ENCODE results near the gene HMGN3. TPM values are rescaled to one million over a fixed set of nuclear protein-coding genes. Genes with fewer than 3 reads are reported as not detected.

HMGN3 gene
- 10 to 100 TPM; 38.3 to 71.3 (median 51.4) TPM for total RNA-seq
- 100 to 1,000 TPM; 110 to 115 (median 115) TPM for polyA plus RNA-seq
- long read RNA-seq, donor 1, transcript HMGN3-201 (6 exons, 831 nt): major isoform, 45 of 86 reads
- long read RNA-seq, donor 1, transcript HMGN3-202 (6 exons, 872 nt): minor isoform, 25 of 86 reads
- long read RNA-seq, donor 1, partial matches to known transcripts: 16 of 86 reads
- long read RNA-seq, donor 1, other reads (novel, unspliced or antisense): 0 of 86 reads
- long read RNA-seq, donor 2, transcript HMGN3-201 (6 exons, 831 nt): minor isoform, 20 of 54 reads
- long read RNA-seq, donor 2, transcript HMGN3-202 (6 exons, 872 nt): major isoform, 27 of 54 reads
- long read RNA-seq, donor 2, partial matches to known transcripts: 7 of 54 reads
- long read RNA-seq, donor 2, other reads (novel, unspliced or antisense): 0 of 54 reads

DNA sequence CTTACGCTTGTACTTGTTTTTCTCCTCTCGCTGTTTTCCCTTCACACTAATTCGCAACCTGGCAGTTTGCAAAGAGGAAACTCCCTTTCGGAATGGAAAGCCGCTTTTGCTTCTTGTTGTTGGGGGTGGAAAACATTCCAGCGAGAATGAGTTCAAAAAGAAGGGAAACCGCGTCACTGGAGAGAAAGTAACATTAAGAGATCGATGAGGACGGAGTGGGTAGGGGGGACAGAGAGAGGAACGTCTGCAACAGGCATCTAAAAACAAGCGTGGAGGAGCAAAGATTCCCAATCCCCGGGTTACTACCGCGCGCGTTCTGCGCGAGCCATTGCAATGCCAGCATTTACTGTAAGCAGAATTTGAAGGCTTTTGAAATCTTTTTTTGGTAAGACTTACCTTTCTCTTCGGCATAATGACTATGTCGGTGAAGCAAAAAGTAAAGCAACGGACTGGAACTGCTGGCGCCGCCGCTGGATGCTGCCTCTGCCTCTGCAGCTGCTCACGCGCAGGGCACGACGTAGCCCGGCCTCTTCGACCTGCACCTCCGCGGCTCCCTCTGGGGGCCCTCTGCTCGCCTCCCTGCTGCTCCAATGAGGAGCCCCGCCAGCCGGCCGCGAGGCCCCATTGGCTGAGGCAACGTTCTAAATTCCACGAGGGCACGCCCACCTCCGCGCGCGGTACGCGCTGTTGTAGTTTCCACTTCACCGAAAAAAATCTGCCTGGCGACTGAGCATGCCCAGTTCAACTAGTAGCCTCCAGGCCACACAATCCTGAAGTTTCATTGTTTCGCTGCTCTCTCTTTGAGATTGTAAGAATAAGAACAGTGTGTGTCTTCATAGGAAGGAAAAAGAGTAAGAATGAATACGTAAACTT, at the start of gene HMGN3:
HMGN3 (minus strand) TSS at position 533 of the 873 bp plus-strand sequence.
- 2 to 4% (median 3%) methylated on average over 44 to 51 of the region's 51 CpGs for WGBS, 5 donors
- Histone ChIP-seq H3K4me1 (peaks cover 4 to 31% (median 15%) of the 10 kb centered on the region in 6 donors), H3K27ac (peak within 1 kb of the TSS; percentile 82 to 93 (median 89)), H3K9me3 (no peaks in the 10 kb centered on the region), H3K36me3 (no peaks in the 10 kb centered on the region), H3K27me3 (replicated peaks in 1 of 7) (no peaks in the 10 kb centered on the region), H3K4me3 (peak within 1 kb of the TSS; percentile 67 to 88 (median 72))
- TF ChIP-seq CTCF (IDR thresholded peaks at IDR 0.05 in 8 of 11, conservative IDR thresholded peaks at IDR 0.05 in 3 of 11) (peak in 9 of 11 experiments; percentile 10 to 60 (median 35)), POLR2AphosphoS5 (IDR thresholded peaks at IDR 0.05) (peak; percentile 88 to 99 (median 96)), POLR2A (IDR thresholded peaks at IDR 0.05) (peak in 1 of 3 donors; percentile 90)
- intact Hi-C loops (cut with DNase I; ENCODE audit: low total_unique reads): loop anchor here (5.0 kb wide), 1 partner anchor 157 kb away; the partner anchor contains the start of gene PHIP
- peak; percentile 97 for DNase-seq

- Histone ChIP-seq H3K4me1 (no peaks in the 10 kb centered on the region), H3K9me3 (peaks cover 0 to 32% (median 12%) of the 10 kb centered on the region in 8 donors), H3K27ac (no peak overlapping the region), H3K36me3 (no peaks in the 10 kb centered on the region), H3K27me3 (replicated peaks in 1 of 7) (no peaks in the 10 kb centered on the region), H3K4me3 (no peak overlapping the region)
- WGBS, 5 donors: 87 to 100% (median 95%) methylated on average over 1 of the region's 1 CpG
- intact Hi-C loops (cut with DNase I; ENCODE audit: low total_unique reads): no loop called here
- TF ChIP-seq POLR2AphosphoS5 (IDR thresholded peaks at IDR 0.05) (no peak), POLR2A (IDR thresholded peaks at IDR 0.05) (no peak), CTCF (IDR thresholded peaks at IDR 0.05 in 8 of 11, conservative IDR thresholded peaks at IDR 0.05 in 3 of 11) (no peak)
- DNase-seq: no peak
Measured at GRCh38 chr6:79280756-79281155, 46.3 kb upstream of the HMGN3 start.

DNA sequence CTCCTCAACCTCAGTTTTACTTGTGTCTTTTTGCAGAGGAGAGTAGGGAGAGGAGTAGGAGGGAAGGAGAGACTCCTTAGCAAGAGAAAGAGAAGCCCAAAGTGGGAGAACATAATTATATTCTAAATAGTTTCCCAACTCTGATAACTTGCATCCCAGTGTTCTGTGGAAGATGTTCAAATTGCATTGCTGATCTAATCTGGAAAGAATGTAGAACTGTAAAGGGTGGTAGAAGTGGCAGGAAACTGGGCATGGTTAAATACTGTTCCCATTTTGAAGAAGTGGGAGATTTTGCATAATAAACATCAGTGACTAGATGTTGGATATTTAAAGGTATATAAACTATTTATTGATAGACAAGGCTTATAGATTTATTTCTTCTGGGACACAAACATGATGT, 42.6 kb upstream of the HMGN3 start:
- intact Hi-C loops (cut with DNase I; ENCODE audit: low total_unique reads): no loop called here
- Histone ChIP-seq H3K27ac (no peak overlapping the region), H3K36me3 (no peaks in the 10 kb centered on the region), H3K4me3 (no peak overlapping the region), H3K9me3 (peaks cover 0 to 18% (median 10%) of the 10 kb centered on the region in 8 donors), H3K4me1 (no peaks in the 10 kb centered on the region), H3K27me3 (replicated peaks in 1 of 7) (no peaks in the 10 kb centered on the region)
- no peak for DNase-seq
- TF ChIP-seq POLR2AphosphoS5 (IDR thresholded peaks at IDR 0.05) (no peak), POLR2A (IDR thresholded peaks at IDR 0.05) (no peak), CTCF (IDR thresholded peaks at IDR 0.05 in 8 of 11, conservative IDR thresholded peaks at IDR 0.05 in 3 of 11) (no peak)

Measured in spleen (tissue), 13 donors.